Measurements from ENCODE around the gene CUL7.

DNA sequence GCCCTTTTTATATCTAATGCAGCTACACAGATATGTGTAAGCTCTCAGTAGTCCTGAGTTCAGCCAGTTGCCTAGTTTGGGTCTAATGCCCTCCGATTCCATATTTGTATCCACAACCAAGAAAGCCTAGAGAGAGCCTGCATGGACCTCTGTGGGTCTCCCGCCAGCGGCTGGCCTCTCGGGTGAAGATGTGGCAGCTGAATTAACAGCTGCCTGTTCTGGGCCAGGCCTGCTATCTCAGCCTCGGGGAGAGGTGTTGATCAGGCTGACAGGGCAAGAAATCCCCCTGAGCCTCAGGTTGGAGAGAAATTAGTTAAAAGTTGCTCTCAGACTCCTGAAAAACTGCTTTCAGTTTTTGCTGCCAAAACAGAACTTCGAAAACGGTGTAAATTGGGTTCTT is 42.3 kb upstream of the CUL7 start:
- TF ChIP-seq, protein P1, sequence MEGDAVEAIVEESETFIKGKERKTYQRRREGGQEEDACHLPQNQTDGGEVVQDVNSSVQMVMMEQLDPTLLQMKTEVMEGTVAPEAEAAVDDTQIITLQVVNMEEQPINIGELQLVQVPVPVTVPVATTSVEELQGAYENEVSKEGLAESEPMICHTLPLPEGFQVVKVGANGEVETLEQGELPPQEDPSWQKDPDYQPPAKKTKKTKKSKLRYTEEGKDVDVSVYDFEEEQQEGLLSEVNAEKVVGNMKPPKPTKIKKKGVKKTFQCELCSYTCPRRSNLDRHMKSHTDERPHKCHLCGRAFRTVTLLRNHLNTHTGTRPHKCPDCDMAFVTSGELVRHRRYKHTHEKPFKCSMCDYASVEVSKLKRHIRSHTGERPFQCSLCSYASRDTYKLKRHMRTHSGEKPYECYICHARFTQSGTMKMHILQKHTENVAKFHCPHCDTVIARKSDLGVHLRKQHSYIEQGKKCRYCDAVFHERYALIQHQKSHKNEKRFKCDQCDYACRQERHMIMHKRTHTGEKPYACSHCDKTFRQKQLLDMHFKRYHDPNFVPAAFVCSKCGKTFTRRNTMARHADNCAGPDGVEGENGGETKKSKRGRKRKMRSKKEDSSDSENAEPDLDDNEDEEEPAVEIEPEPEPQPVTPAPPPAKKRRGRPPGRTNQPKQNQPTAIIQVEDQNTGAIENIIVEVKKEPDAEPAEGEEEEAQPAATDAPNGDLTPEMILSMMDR (conservative IDR thresholded peaks at IDR 0.05; ENCODE audit: low read length), result no peak
- no peak for TF ChIP-seq EZH2phosphoT487 (IDR thresholded peaks at IDR 0.05; ENCODE audit: borderline replicate concordance, low read depth, low read length)
